ENCODE results near the gene F2RL3.

- TF ChIP-seq, protein P1, sequence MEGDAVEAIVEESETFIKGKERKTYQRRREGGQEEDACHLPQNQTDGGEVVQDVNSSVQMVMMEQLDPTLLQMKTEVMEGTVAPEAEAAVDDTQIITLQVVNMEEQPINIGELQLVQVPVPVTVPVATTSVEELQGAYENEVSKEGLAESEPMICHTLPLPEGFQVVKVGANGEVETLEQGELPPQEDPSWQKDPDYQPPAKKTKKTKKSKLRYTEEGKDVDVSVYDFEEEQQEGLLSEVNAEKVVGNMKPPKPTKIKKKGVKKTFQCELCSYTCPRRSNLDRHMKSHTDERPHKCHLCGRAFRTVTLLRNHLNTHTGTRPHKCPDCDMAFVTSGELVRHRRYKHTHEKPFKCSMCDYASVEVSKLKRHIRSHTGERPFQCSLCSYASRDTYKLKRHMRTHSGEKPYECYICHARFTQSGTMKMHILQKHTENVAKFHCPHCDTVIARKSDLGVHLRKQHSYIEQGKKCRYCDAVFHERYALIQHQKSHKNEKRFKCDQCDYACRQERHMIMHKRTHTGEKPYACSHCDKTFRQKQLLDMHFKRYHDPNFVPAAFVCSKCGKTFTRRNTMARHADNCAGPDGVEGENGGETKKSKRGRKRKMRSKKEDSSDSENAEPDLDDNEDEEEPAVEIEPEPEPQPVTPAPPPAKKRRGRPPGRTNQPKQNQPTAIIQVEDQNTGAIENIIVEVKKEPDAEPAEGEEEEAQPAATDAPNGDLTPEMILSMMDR (IDR thresholded peaks at IDR 0.05) = no peak
- no peak for TF ChIP-seq POLR2A (IDR thresholded peaks at IDR 0.05)
These were observed 2.4 kb upstream of the F2RL3 start for GRCh38 chr19:16886305-16886880.
